C4-2B (cell line): ENCODE measurements around the gene PLA2G2E.

Experiments used
- ZFX ChIP-seq: fragments of 450-650 bp; IDR thresholded peaks from 2 replicates; pipeline ENCODE4 v1.6.1; 2017
- TF ChIP-seq, protein P1 (sequence below): fragments of 450-650 bp; conservative IDR thresholded peaks from 2 replicates; pipeline ENCODE4 v1.5.1; 2017; ENCODE audit warnings: mild to moderate bottlenecking

DNA sequence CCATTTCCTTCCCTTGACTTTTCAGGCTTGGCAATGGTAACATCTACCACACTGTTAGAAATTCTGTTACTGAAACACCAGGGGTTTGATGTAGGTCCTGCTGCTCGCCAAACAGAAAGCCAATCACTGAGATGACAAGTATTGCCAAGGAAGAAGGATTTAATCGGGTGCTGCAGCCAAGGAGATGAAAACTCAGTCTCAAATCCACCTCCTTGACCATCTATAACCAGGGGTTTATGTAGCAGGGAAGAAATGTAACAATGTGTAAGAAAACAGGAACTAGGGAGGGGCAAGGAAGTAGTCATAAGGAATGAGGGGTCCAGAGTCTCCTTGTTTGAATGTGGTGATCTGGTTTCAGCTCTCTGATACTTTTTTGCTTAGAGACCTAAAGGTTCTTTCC is 30.6 kb upstream of the PLA2G2E start:
- TF ChIP-seq, protein P1, sequence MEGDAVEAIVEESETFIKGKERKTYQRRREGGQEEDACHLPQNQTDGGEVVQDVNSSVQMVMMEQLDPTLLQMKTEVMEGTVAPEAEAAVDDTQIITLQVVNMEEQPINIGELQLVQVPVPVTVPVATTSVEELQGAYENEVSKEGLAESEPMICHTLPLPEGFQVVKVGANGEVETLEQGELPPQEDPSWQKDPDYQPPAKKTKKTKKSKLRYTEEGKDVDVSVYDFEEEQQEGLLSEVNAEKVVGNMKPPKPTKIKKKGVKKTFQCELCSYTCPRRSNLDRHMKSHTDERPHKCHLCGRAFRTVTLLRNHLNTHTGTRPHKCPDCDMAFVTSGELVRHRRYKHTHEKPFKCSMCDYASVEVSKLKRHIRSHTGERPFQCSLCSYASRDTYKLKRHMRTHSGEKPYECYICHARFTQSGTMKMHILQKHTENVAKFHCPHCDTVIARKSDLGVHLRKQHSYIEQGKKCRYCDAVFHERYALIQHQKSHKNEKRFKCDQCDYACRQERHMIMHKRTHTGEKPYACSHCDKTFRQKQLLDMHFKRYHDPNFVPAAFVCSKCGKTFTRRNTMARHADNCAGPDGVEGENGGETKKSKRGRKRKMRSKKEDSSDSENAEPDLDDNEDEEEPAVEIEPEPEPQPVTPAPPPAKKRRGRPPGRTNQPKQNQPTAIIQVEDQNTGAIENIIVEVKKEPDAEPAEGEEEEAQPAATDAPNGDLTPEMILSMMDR, result no peak
- TF ChIP-seq ZFX, result no peak
